ENCODE data around the gene MLYCD. TPM values are rescaled to one million over a fixed set of nuclear protein-coding genes. Genes with fewer than 3 reads are reported as not detected.

MLYCD gene
- total and polyA plus RNA-seq, 2 experiments from 2014 or later, result 3.2 to 7.2 TPM

DNA sequence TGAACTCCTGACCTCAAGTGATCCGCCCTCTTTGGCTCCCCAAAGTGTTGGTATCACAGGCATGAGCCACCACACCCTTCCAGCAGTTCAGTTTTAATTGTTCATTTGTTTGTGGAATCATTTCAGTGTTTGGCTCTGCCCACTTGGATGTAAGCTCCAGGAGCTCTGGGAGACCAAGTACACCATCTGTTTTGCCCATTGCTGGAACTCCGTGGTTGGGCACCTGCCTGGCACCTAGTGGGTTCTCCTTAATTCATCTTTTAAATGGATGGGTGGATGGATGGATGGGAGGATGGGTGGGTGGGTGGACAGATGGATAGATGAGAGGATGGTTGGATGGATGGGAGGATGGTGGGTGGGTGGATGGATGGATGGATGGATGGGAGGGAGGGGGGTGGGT is 68.2 kb downstream of the MLYCD start:
- Mint-ChIP-seq H3K4me1 (peaks cover 9% of the 10 kb centered on the region), H3K9me3 (peaks cover 3% of the 10 kb centered on the region; the same call in 2 of the 3 replicates), H3K4me3 (0 out of 3 replicates have a peak overlapping the region, but pooled peaks have one; percentile 17), H3K27me3 (ENCODE audit: insufficient read depth, low read depth, poor library complexity) (peaks cover 20% of the 10 kb centered on the region), H3K36me3 (ENCODE audit: low read depth) (no peaks in the 10 kb centered on the region), H3K27ac (no peak overlapping the region)
- Histone ChIP-seq H3K4me1 (ENCODE audit: insufficient read depth) (no peaks in the 10 kb centered on the region; the same call in 1 of the 2 replicates), H3K9me2 (ENCODE audit: insufficient read depth) (no peaks in the 10 kb centered on the region), H3K27ac (ENCODE audit: low read depth) (no peak overlapping the region), H3K4me3 (no peak overlapping the region), H3K36me3 (ENCODE audit: insufficient read depth) (no peaks in the 10 kb centered on the region), H3F3A (replicated peaks; ENCODE audit: low read depth) (no peaks in the 10 kb centered on the region), H3K27me3 (ENCODE audit: insufficient read depth) (peaks cover 13% of the 10 kb centered on the region), H2AFZ (no peak overlapping the region), H3K79me2 (replicated peaks; ENCODE audit: insufficient read depth) (no peaks in the 10 kb centered on the region), H3K4me2 (no peak overlapping the region), H4K20me1 (replicated peaks; ENCODE audit: insufficient read depth) (no peaks in the 10 kb centered on the region)
- DNase-seq (ENCODE audit: low spot score) (no peak), ATAC-seq (no peak)
- TF ChIP-seq ZNF331 (CRISPR knock-in tag; IDR thresholded peaks at IDR 0.05; ENCODE audit: low read depth) (no peak), NANOG (IDR thresholded peaks at IDR 0.05; ENCODE audit: borderline replicate concordance) (no peak), STAT1 (IDR thresholded peaks at IDR 0.05; ENCODE audit: unreplicated experiment) (no peak), JUNB (IDR thresholded peaks at IDR 0.05; ENCODE audit: unreplicated experiment) (no peak), CTCF (conservative IDR thresholded peaks at IDR 0.05; ENCODE audit: low read depth in 2 of 2) (no peak), POLR2AphosphoS5 (IDR thresholded peaks at IDR 0.05; ENCODE audit: low read depth) (no peak), CREB1 (CRISPR knock-in tag; IDR thresholded peaks at IDR 0.05; ENCODE audit: low read depth) (no peak), EZH2phosphoT487 (IDR thresholded peaks at IDR 0.05; ENCODE audit: unreplicated experiment) (no peak), ZNF114 (CRISPR knock-in tag; IDR thresholded peaks at IDR 0.05) (no peak), REST (IDR thresholded peaks at IDR 0.05; ENCODE audit: unreplicated experiment) (no peak), EZH2 (IDR thresholded peaks at IDR 0.05; ENCODE audit: low read depth, unreplicated experiment) (no peak)
- TF ChIP-seq, protein P1, sequence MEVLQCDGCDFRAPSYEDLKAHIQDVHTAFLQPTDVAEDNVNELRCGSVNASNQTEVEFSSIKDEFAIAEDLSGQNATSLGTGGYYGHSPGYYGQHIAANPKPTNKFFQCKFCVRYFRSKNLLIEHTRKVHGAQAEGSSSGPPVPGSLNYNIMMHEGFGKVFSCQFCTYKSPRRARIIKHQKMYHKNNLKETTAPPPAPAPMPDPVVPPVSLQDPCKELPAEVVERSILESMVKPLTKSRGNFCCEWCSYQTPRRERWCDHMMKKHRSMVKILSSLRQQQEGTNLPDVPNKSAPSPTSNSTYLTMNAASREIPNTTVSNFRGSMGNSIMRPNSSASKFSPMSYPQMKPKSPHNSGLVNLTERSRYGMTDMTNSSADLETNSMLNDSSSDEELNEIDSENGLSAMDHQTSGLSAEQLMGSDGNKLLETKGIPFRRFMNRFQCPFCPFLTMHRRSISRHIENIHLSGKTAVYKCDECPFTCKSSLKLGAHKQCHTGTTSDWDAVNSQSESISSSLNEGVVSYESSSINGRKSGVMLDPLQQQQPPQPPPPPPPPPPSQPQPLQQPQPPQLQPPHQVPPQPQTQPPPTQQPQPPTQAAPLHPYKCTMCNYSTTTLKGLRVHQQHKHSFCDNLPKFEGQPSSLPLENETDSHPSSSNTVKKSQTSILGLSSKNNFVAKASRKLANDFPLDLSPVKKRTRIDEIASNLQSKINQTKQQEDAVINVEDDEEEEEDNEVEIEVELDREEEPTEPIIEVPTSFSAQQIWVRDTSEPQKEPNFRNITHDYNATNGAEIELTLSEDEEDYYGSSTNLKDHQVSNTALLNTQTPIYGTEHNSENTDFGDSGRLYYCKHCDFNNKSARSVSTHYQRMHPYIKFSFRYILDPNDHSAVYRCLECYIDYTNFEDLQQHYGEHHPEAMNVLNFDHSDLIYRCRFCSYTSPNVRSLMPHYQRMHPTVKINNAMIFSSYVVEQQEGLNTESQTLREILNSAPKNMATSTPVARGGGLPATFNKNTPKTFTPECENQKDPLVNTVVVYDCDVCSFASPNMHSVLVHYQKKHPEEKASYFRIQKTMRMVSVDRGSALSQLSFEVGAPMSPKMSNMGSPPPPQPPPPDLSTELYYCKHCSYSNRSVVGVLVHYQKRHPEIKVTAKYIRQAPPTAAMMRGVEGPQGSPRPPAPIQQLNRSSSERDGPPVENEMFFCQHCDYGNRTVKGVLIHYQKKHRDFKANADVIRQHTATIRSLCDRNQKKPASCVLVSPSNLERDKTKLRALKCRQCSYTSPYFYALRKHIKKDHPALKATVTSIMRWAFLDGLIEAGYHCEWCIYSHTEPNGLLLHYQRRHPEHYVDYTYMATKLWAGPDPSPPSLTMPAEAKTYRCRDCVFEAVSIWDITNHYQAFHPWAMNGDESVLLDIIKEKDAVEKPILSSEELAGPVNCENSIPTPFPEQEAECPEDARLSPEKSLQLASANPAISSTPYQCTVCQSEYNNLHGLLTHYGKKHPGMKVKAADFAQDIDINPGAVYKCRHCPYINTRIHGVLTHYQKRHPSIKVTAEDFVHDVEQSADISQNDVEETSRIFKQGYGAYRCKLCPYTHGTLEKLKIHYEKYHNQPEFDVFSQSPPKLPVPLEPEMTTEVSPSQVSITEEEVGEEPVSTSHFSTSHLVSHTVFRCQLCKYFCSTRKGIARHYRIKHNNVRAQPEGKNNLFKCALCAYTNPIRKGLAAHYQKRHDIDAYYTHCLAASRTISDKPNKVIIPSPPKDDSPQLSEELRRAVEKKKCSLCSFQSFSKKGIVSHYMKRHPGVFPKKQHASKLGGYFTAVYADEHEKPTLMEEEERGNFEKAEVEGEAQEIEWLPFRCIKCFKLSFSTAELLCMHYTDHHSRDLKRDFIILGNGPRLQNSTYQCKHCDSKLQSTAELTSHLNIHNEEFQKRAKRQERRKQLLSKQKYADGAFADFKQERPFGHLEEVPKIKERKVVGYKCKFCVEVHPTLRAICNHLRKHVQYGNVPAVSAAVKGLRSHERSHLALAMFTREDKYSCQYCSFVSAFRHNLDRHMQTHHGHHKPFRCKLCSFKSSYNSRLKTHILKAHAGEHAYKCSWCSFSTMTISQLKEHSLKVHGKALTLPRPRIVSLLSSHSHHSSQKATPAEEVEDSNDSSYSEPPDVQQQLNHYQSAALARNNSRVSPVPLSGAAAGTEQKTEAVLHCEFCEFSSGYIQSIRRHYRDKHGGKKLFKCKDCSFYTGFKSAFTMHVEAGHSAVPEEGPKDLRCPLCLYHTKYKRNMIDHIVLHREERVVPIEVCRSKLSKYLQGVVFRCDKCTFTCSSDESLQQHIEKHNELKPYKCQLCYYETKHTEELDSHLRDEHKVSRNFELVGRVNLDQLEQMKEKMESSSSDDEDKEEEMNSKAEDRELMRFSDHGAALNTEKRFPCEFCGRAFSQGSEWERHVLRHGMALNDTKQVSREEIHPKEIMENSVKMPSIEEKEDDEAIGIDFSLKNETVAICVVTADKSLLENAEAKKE (CRISPR knock-in tag; IDR thresholded peaks at IDR 0.05), result no peak
- TF ChIP-seq, protein P2, sequence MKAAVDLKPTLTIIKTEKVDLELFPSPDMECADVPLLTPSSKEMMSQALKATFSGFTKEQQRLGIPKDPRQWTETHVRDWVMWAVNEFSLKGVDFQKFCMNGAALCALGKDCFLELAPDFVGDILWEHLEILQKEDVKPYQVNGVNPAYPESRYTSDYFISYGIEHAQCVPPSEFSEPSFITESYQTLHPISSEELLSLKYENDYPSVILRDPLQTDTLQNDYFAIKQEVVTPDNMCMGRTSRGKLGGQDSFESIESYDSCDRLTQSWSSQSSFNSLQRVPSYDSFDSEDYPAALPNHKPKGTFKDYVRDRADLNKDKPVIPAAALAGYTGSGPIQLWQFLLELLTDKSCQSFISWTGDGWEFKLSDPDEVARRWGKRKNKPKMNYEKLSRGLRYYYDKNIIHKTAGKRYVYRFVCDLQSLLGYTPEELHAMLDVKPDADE (IDR thresholded peaks at IDR 0.05), result no peak

Data from GM23338 (cell line).